Measurements from ENCODE around the gene ZNF577.

Gene ZNF577

DNA sequence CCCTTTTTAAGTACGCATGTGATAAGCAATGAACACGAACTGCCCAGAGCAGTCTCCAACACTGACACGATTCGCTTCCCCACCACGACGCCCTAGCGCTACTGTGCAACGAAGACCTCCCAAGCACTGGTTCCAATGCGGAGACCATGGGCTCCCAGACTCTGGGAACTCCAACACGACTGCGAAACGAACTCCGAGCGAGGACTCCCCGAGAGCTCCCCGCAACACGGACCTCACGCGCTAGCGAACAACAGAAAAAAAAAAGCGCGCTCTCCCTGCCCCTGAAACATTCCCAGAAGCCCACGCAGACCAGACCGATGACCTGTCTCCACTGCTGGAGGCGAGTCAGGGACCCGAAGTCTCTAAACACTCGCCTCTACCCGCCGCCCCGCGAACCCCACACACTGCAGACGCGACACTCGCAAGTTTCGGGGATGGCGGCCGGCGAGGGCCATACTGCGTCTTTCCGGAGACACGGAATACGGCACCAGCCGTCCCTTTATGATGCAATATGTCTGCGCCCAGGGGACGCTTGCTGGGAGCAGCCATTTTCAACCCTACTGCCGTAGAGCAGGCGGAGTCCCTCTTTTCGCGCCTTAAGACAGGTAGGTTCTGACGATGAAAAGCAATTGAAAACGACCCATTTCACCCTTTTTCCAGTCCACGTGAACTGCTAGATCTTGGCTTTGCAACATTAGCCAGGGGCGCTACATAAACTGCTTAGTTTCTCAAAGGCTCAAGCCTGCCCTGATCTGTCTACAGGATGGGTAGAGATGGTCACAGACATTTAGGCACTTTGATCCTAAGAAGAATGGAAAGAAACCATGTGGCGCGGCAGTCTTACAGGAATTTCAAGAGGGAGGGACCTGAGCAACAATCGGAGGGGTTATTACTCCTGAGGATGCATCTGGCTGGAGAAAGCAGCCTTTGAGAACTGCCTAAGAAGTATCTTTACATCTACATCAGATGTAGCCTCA is at the start of gene ZNF577:
Gene ZNF577 (minus strand): TSS at position 430 of the 977 bp plus-strand sequence. CDS start 7,569 bp downstream, outside the sequence.
- H3K4me3 ChIP-seq (ENCODE audit: low read length): peak within 1 kb of the TSS; percentile 93
- TF ChIP-seq, protein P1, sequence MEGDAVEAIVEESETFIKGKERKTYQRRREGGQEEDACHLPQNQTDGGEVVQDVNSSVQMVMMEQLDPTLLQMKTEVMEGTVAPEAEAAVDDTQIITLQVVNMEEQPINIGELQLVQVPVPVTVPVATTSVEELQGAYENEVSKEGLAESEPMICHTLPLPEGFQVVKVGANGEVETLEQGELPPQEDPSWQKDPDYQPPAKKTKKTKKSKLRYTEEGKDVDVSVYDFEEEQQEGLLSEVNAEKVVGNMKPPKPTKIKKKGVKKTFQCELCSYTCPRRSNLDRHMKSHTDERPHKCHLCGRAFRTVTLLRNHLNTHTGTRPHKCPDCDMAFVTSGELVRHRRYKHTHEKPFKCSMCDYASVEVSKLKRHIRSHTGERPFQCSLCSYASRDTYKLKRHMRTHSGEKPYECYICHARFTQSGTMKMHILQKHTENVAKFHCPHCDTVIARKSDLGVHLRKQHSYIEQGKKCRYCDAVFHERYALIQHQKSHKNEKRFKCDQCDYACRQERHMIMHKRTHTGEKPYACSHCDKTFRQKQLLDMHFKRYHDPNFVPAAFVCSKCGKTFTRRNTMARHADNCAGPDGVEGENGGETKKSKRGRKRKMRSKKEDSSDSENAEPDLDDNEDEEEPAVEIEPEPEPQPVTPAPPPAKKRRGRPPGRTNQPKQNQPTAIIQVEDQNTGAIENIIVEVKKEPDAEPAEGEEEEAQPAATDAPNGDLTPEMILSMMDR (conservative IDR thresholded peaks at IDR 0.05; ENCODE audit: low read length): no peak
- DNase-seq (ENCODE audit: low read depth): peak; percentile 92

DNA sequence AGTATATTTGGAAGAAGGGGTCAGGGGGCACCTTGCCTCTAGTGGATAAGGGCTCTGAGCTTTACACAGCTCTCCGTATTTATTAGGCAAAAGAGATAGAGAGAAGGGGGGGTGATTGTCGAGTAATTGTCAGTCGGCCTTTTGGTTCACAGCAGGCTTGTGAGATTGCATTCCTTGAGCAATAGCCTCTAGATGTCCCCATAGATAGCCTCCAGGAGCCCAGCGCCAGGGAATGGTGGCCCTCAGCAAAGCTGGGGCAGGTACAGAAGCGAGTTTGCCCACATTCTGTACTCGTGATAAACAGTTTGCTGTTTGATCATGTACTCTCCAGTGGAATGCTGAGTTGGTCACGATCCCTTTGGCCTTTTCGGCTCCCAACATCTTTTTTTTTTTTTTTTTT is 44.2 kb upstream of the ZNF577 start:
- no peak overlapping the region for H3K4me3 ChIP-seq (ENCODE audit: low read length)
- TF ChIP-seq, protein P1 (conservative IDR thresholded peaks at IDR 0.05; ENCODE audit: low read length): no peak
- DNase-seq (ENCODE audit: low read depth): no peak

DNA sequence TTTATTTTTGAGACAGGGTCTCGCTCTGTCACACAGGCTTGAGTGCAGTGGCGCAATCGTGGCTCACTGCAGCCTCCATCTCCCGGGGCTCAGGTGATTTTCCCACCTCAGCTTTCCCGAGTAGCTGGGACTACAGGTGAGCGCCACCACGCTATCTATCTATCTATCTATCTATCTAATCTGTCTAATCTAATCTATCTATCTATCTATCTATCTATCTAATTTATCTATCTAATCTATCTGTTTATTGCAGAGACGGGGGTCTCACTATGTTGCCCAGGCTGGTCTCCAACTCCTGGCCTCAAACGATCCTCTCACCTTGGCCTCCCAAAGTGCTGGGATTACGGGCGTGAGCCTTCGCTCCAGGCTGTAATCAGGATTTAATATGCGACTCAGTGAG is 40.1 kb upstream of the ZNF577 start:
- no peak for DNase-seq (ENCODE audit: low read depth)
- TF ChIP-seq, protein P1 (conservative IDR thresholded peaks at IDR 0.05; ENCODE audit: low read length): no peak
- H3K4me3 ChIP-seq (ENCODE audit: low read length): peak overlapping the region; percentile 88

DNA sequence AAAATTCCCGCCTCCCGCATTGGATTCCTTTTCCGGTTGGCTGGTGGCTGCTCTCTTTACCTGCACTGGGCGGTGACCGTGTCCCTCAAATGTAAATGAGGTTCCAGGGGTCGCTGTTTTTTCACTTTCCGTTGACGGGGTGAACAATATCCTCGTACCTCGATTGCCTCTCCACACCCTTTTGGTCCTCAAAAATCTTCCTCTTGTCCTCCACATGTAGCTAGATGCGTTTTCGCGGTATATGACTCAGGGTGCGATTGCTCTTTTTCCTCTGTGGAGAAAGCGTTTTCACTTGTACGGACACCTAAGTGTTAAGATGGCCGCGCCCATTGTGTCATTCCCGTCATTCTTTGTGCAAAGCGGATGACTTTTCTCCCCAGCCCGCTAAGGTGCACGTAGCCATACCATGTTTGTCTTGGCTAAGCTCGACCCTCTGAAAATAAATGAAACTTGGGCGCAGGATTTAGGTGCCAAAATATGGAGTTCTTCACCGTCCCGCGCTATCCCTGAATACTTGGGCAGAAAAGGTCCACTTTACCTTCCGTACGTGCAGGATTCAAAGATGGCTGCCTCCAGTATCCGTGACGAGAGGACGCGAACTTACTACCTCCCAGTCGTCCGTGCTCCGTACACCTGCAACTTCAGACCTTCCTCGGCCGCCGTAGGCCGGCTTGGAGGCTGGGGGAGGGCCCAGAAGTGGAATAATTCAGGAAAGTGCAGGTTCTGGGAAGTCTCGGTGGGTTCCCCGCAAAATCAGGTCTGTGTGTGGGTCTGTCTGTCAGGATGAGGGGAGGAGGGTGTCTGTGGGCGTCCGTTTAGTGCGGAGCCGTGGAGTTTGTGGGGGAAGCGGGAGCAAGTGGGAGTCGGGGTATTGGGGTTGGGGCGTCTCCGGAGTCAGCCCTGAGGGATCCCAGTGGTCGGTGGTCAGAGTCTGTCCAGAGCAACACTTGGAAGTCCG is 39.3 kb upstream of the ZNF577 start, which contains the start of gene ZNF613:
Gene ZNF613 (plus strand): TSS at position 689 of the 958 bp plus-strand sequence. CDS start 8,749 bp downstream, outside the sequence.
- TF ChIP-seq, protein P1 (conservative IDR thresholded peaks at IDR 0.05; ENCODE audit: low read length): peak; percentile 30
- DNase-seq (ENCODE audit: low read depth): peak; percentile 90
- H3K4me3 ChIP-seq (ENCODE audit: low read length): peak within 1 kb of the TSS; percentile 88

DNA sequence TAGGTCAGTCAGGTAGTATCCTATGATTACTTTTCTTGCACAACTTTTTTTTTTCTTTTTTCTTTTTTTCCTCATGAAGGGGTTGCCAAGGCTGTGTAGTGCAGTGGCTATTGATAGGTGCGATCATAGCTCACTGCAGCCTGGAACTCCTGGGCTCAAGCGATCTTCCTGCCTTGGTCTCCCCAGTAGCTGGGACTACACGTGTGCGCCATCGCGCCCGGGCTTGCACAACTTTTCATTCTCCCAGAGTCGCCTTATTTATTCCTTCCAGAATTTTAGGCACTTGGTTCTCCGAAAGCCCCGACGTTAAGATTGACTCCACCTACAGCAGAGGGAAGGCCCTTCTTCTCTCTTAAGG is 38.7 kb upstream of the ZNF577 start:
- TF ChIP-seq, protein P1 (conservative IDR thresholded peaks at IDR 0.05; ENCODE audit: low read length): no peak
- peak overlapping the region; percentile 88 for H3K4me3 ChIP-seq (ENCODE audit: low read length)
- DNase-seq (ENCODE audit: low read depth): no peak

DNA sequence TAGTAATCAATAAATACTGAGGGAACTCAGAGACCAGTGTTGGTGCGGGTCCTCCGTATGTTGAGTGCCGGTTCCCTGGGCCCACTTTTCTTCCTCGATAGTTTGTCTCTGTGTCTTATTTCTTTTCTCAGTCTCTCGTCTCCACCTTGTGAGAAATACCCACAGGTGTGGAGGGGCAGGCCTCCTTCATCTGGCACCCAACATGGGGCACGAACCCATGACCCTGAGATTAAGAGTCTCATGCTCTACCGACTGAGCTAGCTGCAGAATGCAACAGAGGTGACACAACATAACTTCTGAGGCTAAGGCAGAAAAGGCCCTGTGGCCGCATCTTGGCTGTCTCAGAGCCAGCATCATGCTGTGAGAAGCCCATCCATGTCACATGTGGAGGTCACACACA is 34.2 kb upstream of the ZNF577 start:
- TF ChIP-seq, protein P1 (conservative IDR thresholded peaks at IDR 0.05; ENCODE audit: low read length): no peak
- DNase-seq (ENCODE audit: low read depth): no peak
- H3K4me3 ChIP-seq (ENCODE audit: low read length): no peak overlapping the region
